ENCODE measurements around the gene LYPD5.
"Not testable (repeated sequence)": the region's sequence is repeated elsewhere in the genome, so short reads cannot be mapped to it uniquely, and the experiment has no call there.

The LYPD5 gene

DNA sequence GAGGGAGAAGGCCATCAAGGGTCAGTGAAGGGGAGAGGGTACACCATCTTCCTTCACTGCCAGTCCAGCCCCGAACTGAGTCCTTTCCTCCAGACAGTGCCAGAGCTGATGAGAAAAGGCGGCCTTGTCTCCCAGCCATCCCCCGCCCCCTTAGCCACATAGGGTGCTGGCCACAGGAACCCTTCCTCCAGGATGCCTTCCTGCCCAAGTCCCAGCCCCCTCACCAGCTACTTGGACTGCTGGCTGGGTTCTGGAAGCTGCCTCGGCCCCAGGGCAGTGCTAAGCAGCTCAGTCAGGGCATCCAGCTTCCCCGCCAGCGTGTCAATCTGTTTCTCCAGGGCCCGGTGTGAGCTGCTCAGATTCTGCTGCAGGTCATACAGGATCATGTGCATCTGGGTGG lies 34.9 kb downstream of the LYPD5 start:
- Histone ChIP-seq H3K27me3 (ENCODE audit: low read length) (no peaks in the 10 kb centered on the region), H3F3A (ENCODE audit: insufficient read depth) (peaks cover 23% of the 10 kb centered on the region), H4K20me1 (ENCODE audit: low read depth, low read length) (no peaks in the 10 kb centered on the region; the same call in 1 of the 2 replicates), H3K4me3 (ENCODE audit: insufficient read depth, low read length, poor library complexity, severe bottlenecking) (no peak overlapping the region), H3K79me2 (ENCODE audit: insufficient read depth, low read length) (no peaks in the 10 kb centered on the region), H3K36me3 (ENCODE audit: low read length) (0 out of 2 replicates have a peak, but pooled peaks cover 2% of the 10 kb centered on the region), H3K9me2 (replicated peaks; ENCODE audit: insufficient read depth, low read length) (no peaks in the 10 kb centered on the region), H3K9ac (ENCODE audit: low read length) (peak overlapping the region; percentile 69; the same call in 1 of the 2 replicates), H2AFZ (ENCODE audit: low read depth, low read length, severe bottlenecking) (no peak overlapping the region), H3K9me3 (ENCODE audit: insufficient read depth, low read length) (no peaks in the 10 kb centered on the region), H3K4me2 (ENCODE audit: low read depth, low read length, poor library complexity, severe bottlenecking) (no peak overlapping the region), H3K27ac (ENCODE audit: low read depth, low read length) (peak overlapping the region; percentile 99; the same call in 1 of the 2 replicates)
- no peak for TF ChIP-seq CTCF (IDR thresholded peaks at IDR 0.05; ENCODE audit: insufficient read depth, low read length, poor library complexity, severe bottlenecking)
- no peak for TF ChIP-seq EZH2phosphoT487 (conservative IDR thresholded peaks at IDR 0.05; ENCODE audit: low read length)

DNA sequence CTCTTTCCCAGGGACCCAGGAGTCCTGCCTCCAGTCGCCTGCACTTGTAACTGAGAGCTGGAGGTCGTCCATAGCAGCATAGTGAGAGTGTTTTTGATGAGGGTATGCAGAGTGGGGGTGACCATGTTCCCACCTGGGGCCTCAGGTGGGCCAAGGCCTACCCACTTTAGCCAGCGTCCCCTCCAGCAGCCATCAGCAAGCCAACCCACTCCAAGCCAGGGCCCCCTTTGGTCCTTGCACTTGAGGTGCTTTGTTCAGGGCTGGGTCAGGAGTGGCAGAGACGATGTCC lies 35.5 kb downstream of the LYPD5 start:
- no peak overlapping the region for H3K4me3 ChIP-seq (ENCODE audit: insufficient read depth, low read length, poor library complexity, severe bottlenecking)
- no peak for TF ChIP-seq CTCF (IDR thresholded peaks at IDR 0.05; ENCODE audit: insufficient read depth, low read length, poor library complexity, severe bottlenecking)
- TF ChIP-seq EZH2phosphoT487 (conservative IDR thresholded peaks at IDR 0.05; ENCODE audit: low read length) = no peak
- no peaks in the 10 kb centered on the region for H3K79me2 ChIP-seq (ENCODE audit: insufficient read depth, low read length)
- 0 out of 2 replicates have a peak, but pooled peaks cover 2% of the 10 kb centered on the region for H3K36me3 ChIP-seq (ENCODE audit: low read length)
- H3K4me2 ChIP-seq (ENCODE audit: low read depth, low read length, poor library complexity, severe bottlenecking) = peak overlapping the region; percentile 80
- H2AFZ ChIP-seq (ENCODE audit: low read depth, low read length, severe bottlenecking) = no peak overlapping the region
- no peaks in the 10 kb centered on the region for H3K9me2 ChIP-seq (replicated peaks; ENCODE audit: insufficient read depth, low read length)
- peaks cover 23% of the 10 kb centered on the region for H3F3A ChIP-seq (ENCODE audit: insufficient read depth)
- H3K9ac ChIP-seq (ENCODE audit: low read length) = peak overlapping the region; percentile 69
- peak overlapping the region; percentile 99 for H3K27ac ChIP-seq (ENCODE audit: low read depth, low read length)
- no peaks in the 10 kb centered on the region; the same call in 1 of the 2 replicates for H4K20me1 ChIP-seq (ENCODE audit: low read depth, low read length)
- H3K27me3 ChIP-seq (ENCODE audit: low read length) = no peaks in the 10 kb centered on the region
- H3K9me3 ChIP-seq (ENCODE audit: insufficient read depth, low read length) = no peaks in the 10 kb centered on the region

GRCh38 chr19:43765109-43765876 lies 37.0 kb downstream of the LYPD5 start:
- Histone ChIP-seq H3K4me3 (ENCODE audit: insufficient read depth, low read length, poor library complexity, severe bottlenecking) (no peak overlapping the region), H2AFZ (ENCODE audit: low read depth, low read length, severe bottlenecking) (no peak overlapping the region)

DNA sequence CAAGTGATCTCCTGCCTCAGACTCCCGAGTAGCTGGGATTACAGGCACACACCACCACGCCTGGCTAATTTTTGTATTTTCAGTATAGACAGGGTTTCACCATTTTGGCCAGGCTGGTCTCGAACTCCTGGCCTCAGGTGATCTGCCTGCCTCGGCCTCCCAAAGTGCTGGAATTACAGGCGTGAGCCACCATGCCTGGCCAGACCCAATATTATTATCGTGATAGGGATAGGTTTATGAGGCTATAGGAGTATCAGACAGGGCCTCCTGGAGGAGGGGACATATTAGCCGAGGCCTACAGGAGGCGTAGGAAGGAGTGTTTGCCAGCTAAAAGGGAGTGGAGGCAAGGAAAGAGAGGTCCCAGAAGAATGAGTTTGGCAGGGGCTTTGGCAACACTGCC lies 37.6 kb downstream of the LYPD5 start:
- Histone ChIP-seq H3K27ac (ENCODE audit: low read depth, low read length) (peak overlapping the region; percentile 99), H3K9ac (ENCODE audit: low read length) (peak overlapping the region; percentile 69), H3F3A (ENCODE audit: insufficient read depth) (peaks cover 24% of the 10 kb centered on the region)
- not testable (repeated sequence) for H2AFZ ChIP-seq (ENCODE audit: low read depth, low read length, severe bottlenecking); H4K20me1 ChIP-seq (ENCODE audit: low read depth, low read length); H3K9me2 ChIP-seq (replicated peaks; ENCODE audit: insufficient read depth, low read length); H3K9me3 ChIP-seq (ENCODE audit: insufficient read depth, low read length); H3K27me3 ChIP-seq (ENCODE audit: low read length); H3K4me2 ChIP-seq (ENCODE audit: low read depth, low read length, poor library complexity, severe bottlenecking); H3K36me3 ChIP-seq (ENCODE audit: low read length); H3K79me2 ChIP-seq (ENCODE audit: insufficient read depth, low read length); H3K4me3 ChIP-seq (ENCODE audit: insufficient read depth, low read length, poor library complexity, severe bottlenecking)

More at GRCh38 chr19:43765109-43765876, 37.0 kb downstream of the LYPD5 start:
- Histone ChIP-seq H3K36me3 (ENCODE audit: low read length) (0 out of 2 replicates have a peak, but pooled peaks cover 2% of the 10 kb centered on the region), H3K4me2 (ENCODE audit: low read depth, low read length, poor library complexity, severe bottlenecking) (peak overlapping the region; percentile 80), H3K9me2 (replicated peaks; ENCODE audit: insufficient read depth, low read length) (no peaks in the 10 kb centered on the region), H3K27me3 (ENCODE audit: low read length) (no peaks in the 10 kb centered on the region), H3K27ac (ENCODE audit: low read depth, low read length) (peak overlapping the region; percentile 99), H4K20me1 (ENCODE audit: low read depth, low read length) (no peaks in the 10 kb centered on the region), H3K79me2 (ENCODE audit: insufficient read depth, low read length) (no peaks in the 10 kb centered on the region), H3K9me3 (ENCODE audit: insufficient read depth, low read length) (no peaks in the 10 kb centered on the region), H3F3A (ENCODE audit: insufficient read depth) (peaks cover 23% of the 10 kb centered on the region), H3K9ac (ENCODE audit: low read length) (peak overlapping the region; percentile 69)
- TF ChIP-seq CTCF (IDR thresholded peaks at IDR 0.05; ENCODE audit: insufficient read depth, low read length, poor library complexity, severe bottlenecking) (no peak), EZH2phosphoT487 (conservative IDR thresholded peaks at IDR 0.05; ENCODE audit: low read length) (no peak)
